T-helper 1 cell treated with Interleukin-12 subunit alpha and Interleukin-12 subunit beta and Interleukin-4 antibody, amounts not matched to agents 30 μg/mL and 1 μg/mL, for 36 hours (primary cell): ENCODE results near the gene MAPKAPK5.

Experiments
- H3K27ac Mint-ChIP-seq: one replicate; pipeline ENCODE4 v1.8.0; 2021; ENCODE audit warnings: mild to moderate bottlenecking, mixed read lengths
- H3K27me3 Mint-ChIP-seq: one replicate; pipeline ENCODE4 v1.8.0; 2021; ENCODE audit warnings: low read depth, mixed read lengths
- H3K36me3 Mint-ChIP-seq: one replicate; pipeline ENCODE4 v1.8.0; 2021; ENCODE audit warnings: low read depth, mixed read lengths
- H3K4me1 Mint-ChIP-seq: one replicate; pipeline ENCODE4 v1.8.0; 2021; ENCODE audit warnings: low read depth, mixed read lengths
- H3K4me3 Mint-ChIP-seq: one replicate; pipeline ENCODE4 v1.8.0; 2021; ENCODE audit warnings: mild to moderate bottlenecking, moderate library complexity, mixed read lengths
- H3K9me3 Mint-ChIP-seq: one replicate; pipeline ENCODE4 v1.8.0; 2021; ENCODE audit warnings: mixed read lengths

MAPKAPK5 gene

GRCh38 chr12:111842556-111843396 lies 748 bp downstream of the MAPKAPK5 start:
- Mint-ChIP-seq H3K27me3 (no peaks in the 10 kb centered on the region), H3K9me3 (no peaks in the 10 kb centered on the region), H3K36me3 (peaks cover 35% of the 10 kb centered on the region), H3K27ac (peak overlapping the region; percentile 92), H3K4me1 (peaks cover 29% of the 10 kb centered on the region), H3K4me3 (peak overlapping the region; percentile 95)

DNA sequence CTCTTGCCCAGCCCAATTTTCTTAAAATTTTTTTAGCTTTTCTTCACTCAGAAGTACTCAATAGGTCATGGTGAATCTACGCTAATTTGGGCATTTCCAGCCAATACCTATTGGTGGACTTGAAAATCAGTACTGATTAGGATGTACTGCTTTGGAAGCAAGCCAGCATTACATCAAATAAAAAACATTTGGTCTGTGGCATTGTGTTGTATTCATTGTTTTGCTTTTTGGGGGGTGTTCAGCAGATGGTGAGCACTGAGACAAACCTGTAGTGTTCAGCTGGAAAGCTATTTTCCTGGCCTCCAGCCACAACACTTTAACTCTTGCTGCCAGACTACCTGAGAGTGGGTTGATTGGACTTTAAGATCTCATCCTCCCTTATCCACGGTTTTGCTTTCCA lies 4.0 kb downstream of the MAPKAPK5 start:
- H3K27ac Mint-ChIP-seq, result no peak overlapping the region
- H3K27me3 Mint-ChIP-seq, result no peaks in the 10 kb centered on the region
- H3K36me3 Mint-ChIP-seq, result peaks cover 31% of the 10 kb centered on the region
- peaks cover 18% of the 10 kb centered on the region for H3K4me1 Mint-ChIP-seq
- H3K9me3 Mint-ChIP-seq, result peaks cover 4% of the 10 kb centered on the region
- H3K4me3 Mint-ChIP-seq, result no peak overlapping the region

- peaks cover 32% of the 10 kb centered on the region for H3K36me3 Mint-ChIP-seq
- no peak overlapping the region for H3K4me3 Mint-ChIP-seq
- no peaks in the 10 kb centered on the region for H3K4me1 Mint-ChIP-seq
- H3K27ac Mint-ChIP-seq, result no peak overlapping the region
- no peaks in the 10 kb centered on the region for H3K27me3 Mint-ChIP-seq
- peaks cover 4% of the 10 kb centered on the region for H3K9me3 Mint-ChIP-seq
These were observed 8.5 kb downstream of the MAPKAPK5 start for GRCh38 chr12:111850526-111850925.

DNA sequence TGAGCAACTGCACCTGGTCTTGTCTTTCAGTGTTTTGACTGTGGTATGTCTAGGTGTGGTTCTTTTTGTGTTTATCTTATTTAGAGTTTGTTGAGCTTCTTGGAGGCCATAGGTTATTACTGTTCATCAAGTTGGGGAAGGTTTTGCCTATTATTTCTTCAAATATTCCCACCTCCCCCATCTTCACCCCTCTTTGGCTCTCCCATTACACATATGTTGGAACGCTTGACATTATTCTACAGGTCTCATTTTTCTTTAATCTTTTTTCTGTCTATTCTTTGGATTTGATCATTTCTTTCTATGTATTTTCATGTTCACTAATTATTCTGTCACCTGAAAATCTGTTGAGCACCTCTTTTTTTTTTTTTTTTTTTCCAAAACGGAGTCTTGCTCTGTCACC lies 16.2 kb downstream of the MAPKAPK5 start:
- H3K36me3 Mint-ChIP-seq, result peaks cover 16% of the 10 kb centered on the region
- no peaks in the 10 kb centered on the region for H3K9me3 Mint-ChIP-seq
- no peak overlapping the region for H3K27ac Mint-ChIP-seq
- H3K4me1 Mint-ChIP-seq, result peaks cover 4% of the 10 kb centered on the region
- H3K4me3 Mint-ChIP-seq, result no peak overlapping the region
- H3K27me3 Mint-ChIP-seq, result no peaks in the 10 kb centered on the region

- Mint-ChIP-seq H3K4me1 (peaks cover 4% of the 10 kb centered on the region), H3K27ac (no peak overlapping the region), H3K9me3 (no peaks in the 10 kb centered on the region), H3K27me3 (no peaks in the 10 kb centered on the region), H3K4me3 (no peak overlapping the region), H3K36me3 (peaks cover 15% of the 10 kb centered on the region)
These were observed 16.8 kb downstream of the MAPKAPK5 start for GRCh38 chr12:111858778-111859177.

GRCh38 chr12:111864913-111865312 lies 22.9 kb downstream of the MAPKAPK5 start:
- Mint-ChIP-seq H3K4me3 (no peak overlapping the region), H3K36me3 (peaks cover 11% of the 10 kb centered on the region), H3K4me1 (peaks cover 7% of the 10 kb centered on the region), H3K27ac (no peak overlapping the region), H3K9me3 (no peaks in the 10 kb centered on the region), H3K27me3 (no peaks in the 10 kb centered on the region)

- peaks cover 7% of the 10 kb centered on the region for H3K4me1 Mint-ChIP-seq
- H3K27me3 Mint-ChIP-seq, result no peaks in the 10 kb centered on the region
- no peak overlapping the region for H3K27ac Mint-ChIP-seq
- peaks cover 26% of the 10 kb centered on the region for H3K36me3 Mint-ChIP-seq
- no peaks in the 10 kb centered on the region for H3K9me3 Mint-ChIP-seq
- H3K4me3 Mint-ChIP-seq, result no peak overlapping the region
These were observed 25.5 kb downstream of the MAPKAPK5 start for GRCh38 chr12:111867531-111867930.

GRCh38 chr12:111868676-111869588 lies 26.9 kb downstream of the MAPKAPK5 start:
- H3K9me3 Mint-ChIP-seq, result no peaks in the 10 kb centered on the region
- H3K27ac Mint-ChIP-seq, result no peak overlapping the region
- peaks cover 5% of the 10 kb centered on the region for H3K4me1 Mint-ChIP-seq
- H3K36me3 Mint-ChIP-seq, result peaks cover 31% of the 10 kb centered on the region
- H3K4me3 Mint-ChIP-seq, result no peak overlapping the region
- H3K27me3 Mint-ChIP-seq, result no peaks in the 10 kb centered on the region

DNA sequence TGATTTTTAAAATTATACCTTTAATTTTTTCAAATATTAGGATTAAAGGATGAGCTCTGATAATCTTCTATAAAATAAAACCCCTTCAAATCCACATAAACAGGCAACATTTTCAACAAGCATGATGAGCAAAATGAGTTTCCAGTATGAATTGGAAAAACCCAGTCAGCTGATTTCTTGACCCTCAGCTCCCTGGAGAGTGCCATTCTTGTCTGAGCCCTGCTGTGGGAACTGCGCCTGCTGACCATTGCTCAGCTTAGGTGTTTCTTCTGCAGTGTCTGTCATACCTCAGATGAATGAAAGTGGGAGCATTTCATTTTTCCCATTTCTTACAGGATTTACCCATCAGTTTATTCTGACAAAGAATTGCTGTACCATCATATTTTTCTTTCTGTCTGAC lies 27.6 kb downstream of the MAPKAPK5 start:
- Mint-ChIP-seq H3K9me3 (no peaks in the 10 kb centered on the region), H3K27ac (no peak overlapping the region), H3K4me1 (peaks cover 5% of the 10 kb centered on the region), H3K36me3 (peaks cover 31% of the 10 kb centered on the region), H3K4me3 (no peak overlapping the region), H3K27me3 (no peaks in the 10 kb centered on the region)

DNA sequence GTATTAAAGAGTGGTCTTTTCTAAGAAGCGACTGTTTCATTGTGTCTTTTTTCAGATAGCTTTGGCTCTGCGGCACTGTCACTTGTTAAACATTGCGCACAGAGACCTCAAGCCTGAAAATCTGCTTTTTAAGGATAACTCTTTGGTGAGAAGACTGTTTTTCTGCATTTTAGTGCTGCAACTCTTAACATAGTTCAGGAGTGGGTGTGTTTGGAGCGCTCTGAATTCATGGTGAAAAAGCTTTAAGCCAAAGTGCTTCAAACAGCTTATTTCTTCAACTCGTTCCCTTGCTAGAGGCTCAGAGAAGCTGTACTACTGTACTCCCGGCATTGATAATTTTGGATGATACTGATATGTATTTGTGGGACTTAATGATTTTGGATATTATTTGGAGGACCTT lies 28.2 kb downstream of the MAPKAPK5 start:
- H3K36me3 Mint-ChIP-seq, result peaks cover 31% of the 10 kb centered on the region
- H3K4me1 Mint-ChIP-seq, result peaks cover 3% of the 10 kb centered on the region
- no peak overlapping the region for H3K27ac Mint-ChIP-seq
- H3K27me3 Mint-ChIP-seq, result no peaks in the 10 kb centered on the region
- no peak overlapping the region for H3K4me3 Mint-ChIP-seq
- H3K9me3 Mint-ChIP-seq, result no peaks in the 10 kb centered on the region

DNA sequence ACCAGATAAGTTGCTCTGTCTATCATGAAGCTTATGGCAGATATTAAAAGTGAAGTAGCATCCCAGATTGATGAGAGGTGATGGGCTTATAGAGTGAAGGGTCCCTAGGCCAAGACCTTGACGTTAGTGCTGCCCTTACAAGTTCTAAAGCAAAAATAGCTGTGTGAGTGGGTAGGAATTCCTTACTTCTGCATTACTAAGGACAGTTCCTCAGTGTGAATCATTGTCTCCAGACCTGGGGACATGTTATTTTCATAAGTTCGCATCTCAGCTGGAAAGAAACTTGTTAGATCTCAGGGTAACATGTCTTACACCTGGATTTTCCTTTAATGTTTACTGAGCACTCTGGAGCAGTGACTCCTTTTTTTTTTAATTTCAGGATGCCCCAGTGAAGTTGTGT lies 28.7 kb downstream of the MAPKAPK5 start:
- Mint-ChIP-seq H3K9me3 (no peaks in the 10 kb centered on the region), H3K36me3 (peaks cover 31% of the 10 kb centered on the region), H3K27ac (no peak overlapping the region), H3K4me3 (no peak overlapping the region), H3K27me3 (no peaks in the 10 kb centered on the region), H3K4me1 (peaks cover 2% of the 10 kb centered on the region)

DNA sequence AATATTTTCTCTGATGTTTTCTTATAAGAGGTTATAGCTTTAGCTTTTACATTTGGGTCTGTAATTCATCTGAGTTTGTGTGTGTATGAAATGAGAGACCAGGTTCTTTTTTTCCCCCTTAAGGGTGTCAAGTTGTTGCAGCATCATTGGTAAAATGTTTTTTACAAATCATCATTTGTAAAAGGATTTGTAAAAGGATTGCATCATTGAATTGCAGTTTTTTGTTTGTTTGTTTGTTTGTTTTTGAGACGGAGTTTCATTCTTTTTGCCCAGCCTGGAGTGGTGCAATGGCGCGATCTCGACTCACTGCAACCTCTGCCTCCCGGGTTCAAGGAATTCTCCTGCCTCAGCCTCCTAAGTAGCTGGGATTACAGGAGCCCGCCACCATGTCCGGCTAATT lies 31.1 kb downstream of the MAPKAPK5 start:
- Mint-ChIP-seq H3K4me3 (no peak overlapping the region), H3K27ac (no peak overlapping the region), H3K27me3 (no peaks in the 10 kb centered on the region), H3K4me1 (no peaks in the 10 kb centered on the region), H3K9me3 (no peaks in the 10 kb centered on the region), H3K36me3 (peaks cover 34% of the 10 kb centered on the region)

DNA sequence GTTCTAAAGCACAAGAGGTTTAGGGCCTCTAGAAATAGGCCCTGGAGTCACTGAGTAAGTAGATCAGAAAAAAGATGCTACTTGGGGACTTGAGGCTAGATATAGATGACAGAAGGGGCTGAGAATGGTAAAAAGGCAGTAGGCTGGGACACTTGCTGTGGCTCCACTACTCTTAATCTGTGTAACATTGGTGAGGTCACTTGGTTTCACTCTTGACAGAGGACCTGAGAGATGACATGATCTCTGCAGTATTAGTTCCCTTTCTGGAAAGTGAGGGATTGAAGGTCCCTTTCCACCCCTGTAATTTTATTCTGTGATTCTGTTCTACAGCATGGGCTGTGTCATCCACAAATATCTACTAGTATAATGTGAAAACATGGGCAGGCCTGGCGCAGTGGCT lies 39.7 kb downstream of the MAPKAPK5 start:
- H3K36me3 Mint-ChIP-seq, result peaks cover 41% of the 10 kb centered on the region
- H3K27ac Mint-ChIP-seq, result no peak overlapping the region
- H3K4me1 Mint-ChIP-seq, result no peaks in the 10 kb centered on the region
- H3K9me3 Mint-ChIP-seq, result no peaks in the 10 kb centered on the region
- H3K27me3 Mint-ChIP-seq, result no peaks in the 10 kb centered on the region
- no peak overlapping the region for H3K4me3 Mint-ChIP-seq

GRCh38 chr12:111886662-111887545 lies 44.9 kb downstream of the MAPKAPK5 start:
- Mint-ChIP-seq H3K4me3 (no peak overlapping the region), H3K27ac (no peak overlapping the region), H3K9me3 (no peaks in the 10 kb centered on the region), H3K36me3 (peaks cover 47% of the 10 kb centered on the region), H3K27me3 (no peaks in the 10 kb centered on the region), H3K4me1 (no peaks in the 10 kb centered on the region)
